ENCODE measurements around the gene CPT1C. TPM values are rescaled to one million over a fixed set of nuclear protein-coding genes. Genes with fewer than 3 reads are reported as not detected.

Gene CPT1C
- total RNA-seq, 6 donors from 2014 or later: 0.46 to 17.2 (median 4.6) TPM; not detected in 2

DNA sequence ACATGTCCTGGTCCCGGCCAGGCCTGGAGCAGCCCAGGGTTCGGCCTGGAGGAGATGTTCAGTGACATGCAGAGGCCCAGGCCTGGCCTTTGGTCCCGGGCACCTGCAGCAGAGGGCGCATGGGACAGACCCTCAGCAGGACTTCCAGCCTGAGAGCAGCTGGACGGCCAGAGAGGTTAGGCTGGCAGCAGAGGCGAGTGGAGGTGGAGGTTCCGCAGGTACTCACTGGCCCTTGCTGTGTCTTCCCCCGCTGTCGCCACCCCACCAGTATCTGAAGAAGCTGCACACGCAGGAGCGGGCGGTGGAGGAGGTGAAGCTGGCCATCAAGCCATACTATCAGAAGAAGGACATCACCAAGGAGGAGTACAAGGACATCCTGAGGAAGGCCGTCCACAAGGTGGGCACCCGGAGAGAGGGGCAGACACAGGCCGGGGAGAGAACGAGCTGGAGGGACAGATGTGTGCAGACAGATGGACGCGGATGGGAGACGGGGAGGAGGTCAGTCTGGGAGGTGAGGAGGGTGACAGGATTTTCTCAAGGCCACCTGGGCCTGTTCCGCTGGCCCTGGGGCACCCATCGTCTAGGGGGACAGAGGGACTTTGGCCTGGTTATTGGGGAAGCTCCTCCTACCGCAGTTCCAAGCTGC lies 33.3 kb upstream of the CPT1C start:
- no peaks in the 10 kb centered on the region for H3K27me3 ChIP-seq
- ATAC-seq (ENCODE audit: low FRiP score in 2 of 2) (no peak), DNase-seq (peak in 1 of 2 donors; percentile 70)
- 92 to 93% methylated on average over 15 to 22 of the region's 22 CpGs for WGBS, 2 donors
- H3K9me3 ChIP-seq: no peaks in the 10 kb centered on the region
- TF ChIP-seq, protein P1, sequence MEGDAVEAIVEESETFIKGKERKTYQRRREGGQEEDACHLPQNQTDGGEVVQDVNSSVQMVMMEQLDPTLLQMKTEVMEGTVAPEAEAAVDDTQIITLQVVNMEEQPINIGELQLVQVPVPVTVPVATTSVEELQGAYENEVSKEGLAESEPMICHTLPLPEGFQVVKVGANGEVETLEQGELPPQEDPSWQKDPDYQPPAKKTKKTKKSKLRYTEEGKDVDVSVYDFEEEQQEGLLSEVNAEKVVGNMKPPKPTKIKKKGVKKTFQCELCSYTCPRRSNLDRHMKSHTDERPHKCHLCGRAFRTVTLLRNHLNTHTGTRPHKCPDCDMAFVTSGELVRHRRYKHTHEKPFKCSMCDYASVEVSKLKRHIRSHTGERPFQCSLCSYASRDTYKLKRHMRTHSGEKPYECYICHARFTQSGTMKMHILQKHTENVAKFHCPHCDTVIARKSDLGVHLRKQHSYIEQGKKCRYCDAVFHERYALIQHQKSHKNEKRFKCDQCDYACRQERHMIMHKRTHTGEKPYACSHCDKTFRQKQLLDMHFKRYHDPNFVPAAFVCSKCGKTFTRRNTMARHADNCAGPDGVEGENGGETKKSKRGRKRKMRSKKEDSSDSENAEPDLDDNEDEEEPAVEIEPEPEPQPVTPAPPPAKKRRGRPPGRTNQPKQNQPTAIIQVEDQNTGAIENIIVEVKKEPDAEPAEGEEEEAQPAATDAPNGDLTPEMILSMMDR (IDR thresholded peaks at IDR 0.05): no peak
- no peak for TF ChIP-seq POLR2AphosphoS5 (IDR thresholded peaks at IDR 0.05)
- no peak overlapping the region for H3K4me3 ChIP-seq
- H3K36me3 ChIP-seq: peaks cover 40 to 100% (median 96%) of the 10 kb centered on the region in 4 donors
- no peaks in the 10 kb centered on the region for H3K4me1 ChIP-seq
- no peak overlapping the region for H3K27ac ChIP-seq

DNA sequence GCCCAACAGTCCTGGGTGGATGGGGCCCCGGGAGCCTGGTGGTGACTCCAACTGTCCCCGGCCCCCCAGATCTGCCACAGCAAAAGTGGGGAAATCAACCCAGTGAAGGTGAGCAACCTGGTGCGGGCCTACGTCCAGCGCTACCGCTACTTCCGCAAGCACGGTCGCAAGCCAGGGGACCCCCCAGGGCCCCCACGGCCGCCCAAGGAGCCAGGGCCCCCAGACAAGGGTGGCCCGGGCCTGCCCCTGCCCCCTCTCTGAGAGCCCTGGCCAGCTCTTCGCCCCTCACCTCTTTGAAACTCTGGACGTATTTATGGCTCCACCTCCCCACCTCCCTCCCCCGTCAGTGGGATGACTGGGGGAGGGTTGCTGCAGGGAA lies 32.8 kb upstream of the CPT1C start:
- Histone ChIP-seq H3K4me3 (no peak overlapping the region), H3K27me3 (no peaks in the 10 kb centered on the region), H3K4me1 (peaks cover 0 to 1% (median under 1%) of the 10 kb centered on the region in 4 donors), H3K27ac (no peak overlapping the region), H3K36me3 (peaks cover 37 to 100% (median 94%) of the 10 kb centered on the region in 4 donors), H3K9me3 (no peaks in the 10 kb centered on the region)
- DNase-seq (peak in 1 of 2 donors; percentile 70), ATAC-seq (ENCODE audit: low FRiP score in 2 of 2) (no peak)
- TF ChIP-seq POLR2AphosphoS5 (IDR thresholded peaks at IDR 0.05) (no peak), POLR2A (IDR thresholded peaks at IDR 0.05) (no peak), EP300 (IDR thresholded peaks at IDR 0.05) (no peak)
- TF ChIP-seq, protein P1 (IDR thresholded peaks at IDR 0.05): no peak
- 80 to 94% methylated on average over 1 to 15 of the region's 15 CpGs for WGBS, 2 donors

DNA sequence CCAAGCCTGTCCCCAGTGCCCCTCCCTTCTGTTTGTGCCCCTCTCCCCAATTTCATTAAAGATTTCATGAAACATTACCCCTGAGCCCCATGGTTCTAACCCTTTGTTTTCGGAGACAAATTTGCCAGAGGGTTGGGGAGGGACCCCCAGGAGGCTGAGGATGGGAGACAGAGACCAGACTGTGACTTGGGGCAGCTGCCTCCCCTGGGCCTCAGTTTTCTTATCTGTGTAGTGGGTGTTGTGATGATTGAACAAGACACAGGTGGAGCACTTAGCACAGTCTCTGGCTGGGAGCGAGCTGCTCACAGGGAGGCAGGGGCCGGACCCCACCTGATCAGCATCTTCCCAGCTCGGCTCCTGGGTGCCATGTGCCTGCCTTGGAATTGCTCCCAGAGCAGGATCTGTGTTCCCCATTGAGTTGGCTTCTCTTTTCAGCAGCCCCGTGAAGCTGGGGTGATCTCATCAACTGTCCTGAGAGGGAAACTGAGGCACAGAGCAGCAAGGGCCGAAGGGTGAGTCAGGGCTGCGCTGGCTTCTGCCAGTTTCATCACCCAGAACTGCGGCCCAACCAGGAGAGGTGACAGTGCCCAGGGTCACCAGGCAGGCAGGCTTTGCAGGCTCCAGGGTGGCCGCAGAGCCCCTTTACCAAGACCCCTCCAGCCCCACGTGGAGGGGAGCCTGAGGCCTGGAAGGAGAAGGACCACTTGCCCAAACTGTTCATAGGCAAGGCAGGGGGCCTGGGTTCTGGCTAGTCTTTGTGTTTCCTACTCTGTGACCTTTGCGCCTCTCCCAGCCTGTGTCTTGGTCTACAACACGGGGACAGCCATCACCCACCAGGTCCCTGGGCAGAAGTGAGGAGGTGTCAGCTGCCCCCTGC lies 32.1 kb upstream of the CPT1C start:
- ATAC-seq (ENCODE audit: low FRiP score in 2 of 2) (no peak), DNase-seq (no peak)
- Histone ChIP-seq H3K4me1 (peaks cover 4 to 8% (median 6%) of the 10 kb centered on the region in 4 donors), H3K9me3 (no peaks in the 10 kb centered on the region), H3K27me3 (no peaks in the 10 kb centered on the region), H3K4me3 (no peak overlapping the region), H3K36me3 (peaks cover 34 to 95% (median 88%) of the 10 kb centered on the region in 4 donors), H3K27ac (no peak overlapping the region)
- 94 to 100% methylated on average over 6 to 12 of the region's 12 CpGs for WGBS, 2 donors
- no peak for TF ChIP-seq POLR2A (IDR thresholded peaks at IDR 0.05)
- no peak for TF ChIP-seq EP300 (IDR thresholded peaks at IDR 0.05)
- TF ChIP-seq POLR2AphosphoS5 (IDR thresholded peaks at IDR 0.05): no peak
- TF ChIP-seq, protein P1 (IDR thresholded peaks at IDR 0.05): no peak

DNA sequence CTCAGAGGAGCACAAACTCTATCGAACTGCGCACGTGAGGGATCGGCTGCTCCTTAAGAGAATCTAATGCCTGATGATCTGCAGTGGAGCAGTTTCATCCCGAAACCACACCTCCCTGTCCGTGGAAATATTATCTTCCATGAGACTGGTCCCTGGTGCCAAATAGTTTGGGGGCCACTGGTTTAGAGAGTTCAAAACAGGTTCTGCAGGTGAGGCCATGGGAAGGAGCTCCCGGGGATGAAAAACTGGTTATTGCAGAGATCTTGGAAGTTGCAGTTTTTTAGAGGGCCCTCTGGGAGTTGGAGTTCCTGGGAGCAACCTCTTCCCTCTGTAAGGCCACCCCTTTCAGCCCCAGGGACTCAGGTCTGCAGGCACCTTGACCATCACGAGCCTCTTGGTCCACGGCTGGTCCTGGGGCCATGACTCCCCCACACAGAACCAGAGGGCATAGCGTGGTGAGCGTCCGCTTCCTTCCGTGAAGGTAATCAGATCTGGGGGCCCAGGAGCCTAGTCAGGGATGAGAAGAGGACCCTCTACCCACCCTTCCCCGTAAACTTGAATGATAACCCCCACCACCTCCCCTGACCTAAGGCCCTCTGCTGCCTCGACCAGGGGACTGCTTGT lies 30.5 kb upstream of the CPT1C start:
- TF ChIP-seq EP300 (IDR thresholded peaks at IDR 0.05) (no peak), POLR2AphosphoS5 (IDR thresholded peaks at IDR 0.05) (no peak), POLR2A (IDR thresholded peaks at IDR 0.05) (no peak)
- TF ChIP-seq, protein P1 (IDR thresholded peaks at IDR 0.05): no peak
- Histone ChIP-seq H3K4me1 (peaks cover 9 to 17% (median 11%) of the 10 kb centered on the region in 4 donors), H3K4me3 (no peak overlapping the region), H3K36me3 (peaks cover 25 to 79% (median 72%) of the 10 kb centered on the region in 4 donors), H3K9me3 (no peaks in the 10 kb centered on the region), H3K27me3 (no peaks in the 10 kb centered on the region), H3K27ac (no peak overlapping the region)
- ATAC-seq (ENCODE audit: low FRiP score in 2 of 2) (no peak), DNase-seq (no peak)
- WGBS, 2 donors: 85 to 96% methylated on average over 7 to 15 of the region's 15 CpGs

Data from upper lobe of left lung (tissue), 6 donors.